Embryonic facial prominence (tissue), 1 donor: Measurements from ENCODE around the gene DDX43.
"Not testable (repeated sequence)": the region's sequence is repeated elsewhere in the genome, so short reads cannot be mapped to it uniquely, and the experiment has no call there.

ENCODE experiments used
- DNase-seq: peaks from one replicate; pipeline ENCODE4 v3.0.0-alpha.2; 2016; ENCODE audit errors: extremely low spot score

The DDX43 gene

DNA sequence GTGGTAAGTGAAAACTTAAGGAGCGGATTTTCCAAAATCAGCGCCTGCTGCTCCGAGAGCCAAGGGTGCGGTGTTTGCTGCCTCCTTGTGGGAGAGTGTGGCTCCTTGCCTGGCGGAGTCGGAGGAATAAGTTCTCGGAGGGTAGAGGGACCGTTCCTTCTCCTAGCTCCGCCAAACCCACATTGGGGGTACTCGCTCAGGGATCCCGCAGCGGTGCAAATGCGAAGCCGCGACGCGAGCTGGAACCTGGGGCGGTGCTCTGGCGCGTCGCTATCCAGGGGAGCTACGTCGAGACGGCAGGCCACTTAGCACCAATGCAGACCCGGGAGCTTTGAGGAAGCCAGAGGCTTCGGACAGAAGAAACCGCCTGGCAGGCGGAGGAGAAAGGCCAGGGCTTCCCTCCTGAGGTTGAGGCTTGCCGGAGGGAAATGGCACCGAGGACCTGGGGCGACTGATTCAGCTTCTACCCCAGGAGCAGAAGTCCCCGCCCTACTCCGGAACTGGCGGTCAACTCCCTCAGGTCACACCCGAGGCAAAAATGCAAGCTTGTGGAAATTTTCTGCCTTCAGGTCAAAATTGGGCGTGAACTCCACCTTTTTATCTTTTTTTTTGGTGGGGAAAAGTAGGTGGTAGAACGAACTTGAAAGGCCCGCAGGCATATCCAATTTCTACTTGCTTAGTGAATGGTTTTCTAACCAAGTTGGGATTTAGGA is 5.7 kb upstream of the DDX43 start:
- DNase-seq = peak; percentile 14

DNA sequence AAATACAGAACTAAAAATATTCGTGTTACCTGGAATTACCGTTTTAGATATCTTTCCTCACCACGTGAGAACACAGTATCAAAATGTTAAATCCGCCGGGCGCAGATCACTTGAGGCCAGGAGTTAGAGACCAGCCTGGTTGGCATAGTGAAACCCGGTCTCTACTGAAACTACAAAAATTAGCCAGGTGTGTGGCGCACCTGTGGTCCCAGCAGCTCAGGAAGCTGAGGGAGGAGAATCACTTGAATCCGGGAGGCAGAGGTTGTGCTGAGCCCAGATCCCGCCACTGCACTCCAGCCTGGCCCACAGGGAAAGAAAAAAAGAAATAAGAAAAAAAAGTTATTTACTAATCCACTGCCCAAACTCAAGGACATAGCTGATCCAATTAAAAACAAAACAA is 4.8 kb upstream of the DDX43 start:
- no peak for DNase-seq

DNA sequence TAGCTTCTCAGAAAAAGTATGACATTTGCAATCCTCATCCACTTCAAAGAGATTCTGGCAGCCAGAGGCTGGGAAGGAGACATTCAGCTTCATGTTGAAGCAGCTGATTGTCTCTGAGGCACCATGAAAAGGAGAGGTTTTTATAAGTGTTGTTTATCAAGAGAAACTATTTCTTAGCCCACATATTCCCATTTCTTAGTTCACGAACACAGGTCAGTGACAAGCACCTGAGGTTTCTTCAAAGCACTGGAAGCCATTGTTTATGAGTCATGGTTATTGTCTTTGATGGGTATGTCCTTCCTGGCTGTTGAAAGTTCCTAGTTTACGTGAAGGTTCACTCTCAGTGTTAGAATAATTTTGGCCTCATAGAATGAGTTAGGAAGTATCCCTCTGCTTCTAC is 3.0 kb upstream of the DDX43 start:
- no peak for DNase-seq

DNA sequence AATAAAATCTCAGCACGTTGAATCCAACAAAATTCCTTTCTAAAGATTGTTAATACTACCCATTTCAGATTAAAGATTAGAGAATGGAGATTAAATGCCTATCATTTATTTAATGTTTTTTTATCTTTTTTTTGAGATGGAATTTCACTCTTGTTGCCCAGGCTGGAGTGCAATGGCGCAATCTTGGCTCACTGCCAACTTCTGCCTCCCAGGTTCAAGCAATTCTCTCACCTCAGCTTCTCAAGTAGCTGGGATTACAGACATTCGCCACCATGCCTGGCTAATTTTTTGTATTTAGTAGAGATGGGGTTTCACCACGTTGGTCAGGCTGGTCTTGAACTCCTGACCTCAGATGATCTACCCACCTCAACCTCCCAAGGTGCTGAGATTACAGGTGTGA is 2.4 kb upstream of the DDX43 start:
- DNase-seq = not testable (repeated sequence)

DNA sequence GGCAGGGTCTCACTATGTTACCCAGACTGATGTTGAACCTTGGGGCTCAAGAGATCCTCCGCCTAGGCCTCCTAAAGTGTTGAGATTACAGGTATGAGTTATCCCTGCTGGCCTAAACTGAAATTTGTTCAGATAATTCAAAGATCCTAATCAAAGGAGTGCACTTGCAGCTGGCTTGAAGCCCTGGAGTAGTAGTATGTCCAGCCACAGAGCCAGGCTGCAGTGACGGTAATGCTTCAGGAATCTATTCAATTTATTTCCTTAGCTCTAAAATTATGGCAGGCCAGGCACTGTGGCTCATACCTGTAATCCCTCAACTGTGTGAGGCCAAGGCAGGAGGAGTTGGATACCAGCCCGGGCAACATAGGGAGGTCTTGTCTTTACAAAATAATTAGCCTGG is 1.4 kb upstream of the DDX43 start:
- no peak for DNase-seq

DNA sequence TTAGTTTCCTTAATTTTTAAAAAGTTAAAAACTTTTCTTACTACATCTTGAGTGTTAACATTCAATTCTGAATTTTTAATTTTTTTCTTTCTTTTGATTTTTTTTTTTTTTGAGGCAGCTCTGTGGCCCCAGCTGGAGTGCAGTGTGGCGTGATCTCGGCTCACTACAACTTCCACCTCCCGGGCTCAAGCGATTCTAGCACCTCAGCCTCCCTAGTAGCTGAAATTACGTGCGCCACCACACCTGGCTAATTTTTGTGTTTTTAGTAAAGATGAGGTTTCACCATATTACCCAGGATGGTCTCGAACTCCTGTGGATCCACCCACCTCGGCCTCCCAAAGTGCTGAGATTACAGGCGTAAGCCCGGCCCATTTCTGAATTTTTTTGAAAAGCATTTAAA is 1.2 kb downstream of the DDX43 start:
- DNase-seq = no peak

DNA sequence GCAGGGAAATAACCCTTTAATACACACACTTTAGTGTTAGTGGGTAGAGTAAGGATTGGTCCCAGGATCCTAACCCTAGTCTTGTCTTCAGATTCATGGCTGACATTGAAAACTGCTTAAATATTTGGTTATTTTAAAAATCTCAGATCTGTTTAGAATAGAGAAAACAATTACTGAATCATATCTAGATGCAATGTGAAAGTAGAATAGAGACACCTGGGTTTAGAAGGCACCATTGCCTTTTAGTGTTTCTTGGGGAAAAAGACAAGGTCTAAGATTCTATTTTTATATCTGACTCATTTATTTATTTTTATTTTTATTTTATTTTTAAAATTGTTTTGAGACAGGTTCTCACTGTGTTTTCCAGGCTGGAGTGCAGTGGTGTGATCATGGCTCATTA is 6.0 kb downstream of the DDX43 start:
- DNase-seq = no peak

DNA sequence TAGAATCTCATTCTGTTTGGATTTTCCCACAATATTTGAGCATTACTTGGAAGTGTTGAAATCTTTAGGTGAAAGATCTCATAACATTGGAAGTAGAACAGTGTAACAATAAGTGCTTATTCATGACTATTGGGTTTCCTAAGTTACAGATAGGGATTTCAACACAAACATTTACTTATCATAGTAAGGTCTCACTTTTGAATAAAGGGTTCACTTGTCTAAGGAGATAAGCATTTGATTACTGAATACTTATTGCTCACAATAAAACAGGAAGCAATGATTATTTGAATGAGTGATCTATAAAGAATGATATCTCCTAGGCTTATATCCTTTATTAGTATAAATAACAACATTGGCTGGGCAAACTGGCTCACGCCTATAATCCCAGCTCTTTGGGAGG is 14.8 kb downstream of the DDX43 start:
- DNase-seq = no peak

DNA sequence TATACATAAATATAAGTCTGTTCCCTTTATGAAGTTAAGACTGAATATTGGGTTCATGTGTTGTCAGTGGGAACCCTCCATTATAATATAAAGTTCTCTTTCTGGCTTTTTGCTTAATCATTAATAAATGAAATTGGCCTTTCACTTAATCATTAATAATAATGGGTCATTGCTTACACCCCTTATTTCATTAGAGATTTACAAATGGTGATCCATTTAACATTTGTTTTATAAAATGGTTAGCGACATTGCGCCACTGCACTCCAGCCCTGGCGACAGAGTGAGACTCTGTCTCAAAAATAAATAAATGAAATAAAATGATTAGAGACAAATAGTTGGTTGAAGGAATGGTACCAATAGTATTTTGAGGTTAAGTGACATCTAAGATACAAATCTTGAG is 18.5 kb downstream of the DDX43 start:
- DNase-seq = no peak

DNA sequence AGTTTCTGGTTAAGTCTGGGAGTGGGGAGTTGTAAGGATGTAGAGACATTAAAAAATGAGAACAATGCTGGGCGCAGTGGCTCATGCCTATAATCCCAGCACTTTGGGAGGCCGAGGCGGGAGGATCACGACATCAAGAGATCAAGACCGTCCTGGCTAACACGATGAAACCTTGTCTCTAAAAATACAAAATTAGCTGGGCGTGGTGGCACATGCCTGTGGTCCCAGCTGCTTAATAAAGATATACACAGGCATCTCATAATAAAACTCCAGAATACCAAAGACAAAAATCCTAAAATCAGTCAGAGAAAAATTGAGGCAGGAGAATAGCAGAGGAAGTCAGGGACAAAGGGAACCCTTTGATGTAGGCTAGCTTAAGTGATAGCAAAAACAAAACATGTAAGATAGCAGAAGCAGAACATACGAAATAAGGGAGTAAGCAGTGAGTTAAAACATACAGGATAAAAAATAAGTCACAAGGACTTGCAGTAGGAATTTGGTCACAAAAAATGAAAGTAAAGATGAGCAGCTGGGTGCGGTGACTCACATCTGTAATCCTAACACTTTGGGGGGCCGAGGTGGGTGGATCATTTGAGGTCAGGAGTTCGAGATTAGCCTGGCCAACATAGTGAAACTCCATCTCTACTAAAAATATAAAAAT is 23.6 kb downstream of the DDX43 start:
- DNase-seq = no peak

DNA sequence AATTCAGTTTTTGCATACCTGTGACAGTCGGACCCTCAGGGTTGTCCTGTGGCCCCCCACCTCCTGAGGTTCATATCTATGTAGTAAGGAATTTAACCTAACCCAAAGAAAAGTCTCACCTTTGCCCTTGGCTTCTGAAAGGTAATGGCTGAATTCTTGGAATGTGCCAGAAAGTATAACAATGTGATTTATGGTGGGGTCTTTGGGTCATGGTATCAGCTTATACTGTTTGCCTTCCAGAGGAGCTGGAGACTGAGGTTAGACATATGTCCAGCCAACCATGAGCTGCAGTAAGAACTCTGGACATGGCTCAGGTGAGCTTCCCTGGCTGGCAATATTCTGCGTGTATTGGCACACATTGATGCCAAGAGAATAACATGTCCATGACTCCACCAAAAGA is 26.9 kb downstream of the DDX43 start:
- DNase-seq = no peak

DNA sequence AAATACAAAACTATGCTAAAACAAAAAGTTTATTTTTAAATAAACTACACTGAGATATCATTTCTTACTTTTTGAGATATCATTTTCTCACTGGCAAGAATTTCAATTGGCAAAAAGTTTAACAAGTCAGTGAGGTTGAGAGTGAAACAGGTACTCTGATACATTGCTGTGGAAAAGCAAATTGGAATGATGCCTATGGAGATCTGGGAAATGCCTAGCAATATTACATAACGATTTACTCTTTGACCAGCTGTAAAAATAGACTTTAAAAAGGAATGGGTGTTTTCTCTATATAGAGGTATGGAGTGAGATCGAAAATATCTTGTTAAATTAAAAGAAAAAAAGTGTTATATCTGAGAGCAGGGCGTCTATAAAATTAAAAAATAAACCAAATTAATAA is 40.6 kb downstream of the DDX43 start:
- no peak for DNase-seq

DNA sequence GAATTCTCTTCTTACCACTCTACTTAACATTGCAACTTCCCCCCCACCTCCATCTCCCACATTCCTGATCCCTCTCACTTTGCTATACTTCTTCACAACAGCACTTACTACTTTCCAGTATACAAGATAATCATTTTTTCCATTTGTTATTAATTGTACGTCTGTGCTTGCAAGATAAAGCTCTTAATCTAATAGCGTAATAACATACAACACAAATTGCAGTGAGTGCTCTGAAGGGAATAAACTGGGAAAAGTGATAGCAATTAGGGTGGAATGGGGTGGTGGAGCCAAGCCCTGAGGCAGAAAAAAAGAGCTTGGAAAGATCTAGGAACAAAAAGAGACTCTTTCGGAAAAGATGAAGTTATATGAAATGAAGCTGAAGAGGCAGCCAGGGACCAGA is 48.9 kb downstream of the DDX43 start:
- DNase-seq = no peak

DNA sequence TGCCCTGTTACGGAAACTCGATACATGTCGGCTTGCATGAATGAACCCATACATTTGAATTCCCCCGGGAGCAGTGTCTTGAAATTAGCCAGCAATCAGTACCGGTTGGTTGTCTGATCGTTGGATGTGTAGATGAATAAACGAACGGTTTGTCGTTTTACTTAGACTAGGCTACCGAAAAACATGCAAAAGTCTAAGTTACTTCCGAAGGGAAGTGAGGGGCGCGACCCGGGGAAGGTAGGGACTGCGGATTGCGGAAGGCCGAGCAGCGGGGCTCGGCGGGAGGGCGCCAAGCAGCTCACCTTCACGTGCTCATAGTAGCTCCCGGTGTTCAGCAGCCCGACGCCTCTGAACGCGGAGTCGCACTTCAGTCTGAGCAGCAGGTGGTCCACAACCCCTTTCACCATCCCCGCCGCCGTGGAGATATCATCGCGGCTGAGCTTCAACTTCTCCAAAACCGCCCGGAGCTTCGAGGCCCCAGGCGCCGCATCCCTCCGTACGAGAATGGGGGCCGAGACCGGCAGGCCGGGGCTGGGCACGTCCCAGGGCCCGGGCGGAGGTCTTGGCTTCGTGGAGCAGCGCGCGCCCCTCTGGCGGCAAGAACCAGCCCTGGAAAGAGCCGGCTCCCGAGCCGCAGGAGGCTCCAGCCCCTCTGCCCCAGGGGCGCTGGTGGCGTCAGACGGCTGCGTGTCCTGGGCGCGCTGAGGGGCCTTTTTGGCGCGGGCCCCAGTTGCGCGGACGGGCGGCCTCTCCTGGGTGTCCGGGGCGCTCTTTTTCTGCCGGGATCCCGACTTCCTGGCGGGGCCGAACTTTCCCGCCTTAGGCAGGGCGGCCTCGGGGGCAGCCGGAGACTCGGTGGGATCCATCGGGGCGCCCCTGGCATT is 56.8 kb downstream of the DDX43 start:
- DNase-seq = peak; percentile 13

DNA sequence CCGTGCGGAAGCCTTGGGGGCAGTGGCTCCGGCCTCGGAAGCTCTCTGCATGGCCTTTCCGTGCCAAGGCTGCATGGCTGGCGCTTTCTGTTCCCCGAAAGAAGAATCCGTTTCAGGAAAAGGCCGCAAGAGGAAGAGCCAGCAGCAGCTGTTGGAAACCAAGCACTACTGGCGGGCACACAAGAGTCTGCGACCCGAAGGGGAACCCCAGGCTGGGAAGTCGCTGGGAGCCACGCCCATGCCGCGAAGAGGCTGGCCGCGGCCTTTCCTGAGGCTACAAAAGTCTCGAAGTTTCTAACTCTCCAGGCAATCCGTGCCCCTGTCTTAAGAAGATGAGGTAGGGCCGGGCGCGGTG is 57.5 kb downstream of the DDX43 start, which contains the start of gene CGAS:
CGAS (minus strand) TSS at position 191 of the 355 bp plus-strand sequence; CDS start at position 75, 116 bp downstream.
- peak; percentile 25 for DNase-seq

DNA sequence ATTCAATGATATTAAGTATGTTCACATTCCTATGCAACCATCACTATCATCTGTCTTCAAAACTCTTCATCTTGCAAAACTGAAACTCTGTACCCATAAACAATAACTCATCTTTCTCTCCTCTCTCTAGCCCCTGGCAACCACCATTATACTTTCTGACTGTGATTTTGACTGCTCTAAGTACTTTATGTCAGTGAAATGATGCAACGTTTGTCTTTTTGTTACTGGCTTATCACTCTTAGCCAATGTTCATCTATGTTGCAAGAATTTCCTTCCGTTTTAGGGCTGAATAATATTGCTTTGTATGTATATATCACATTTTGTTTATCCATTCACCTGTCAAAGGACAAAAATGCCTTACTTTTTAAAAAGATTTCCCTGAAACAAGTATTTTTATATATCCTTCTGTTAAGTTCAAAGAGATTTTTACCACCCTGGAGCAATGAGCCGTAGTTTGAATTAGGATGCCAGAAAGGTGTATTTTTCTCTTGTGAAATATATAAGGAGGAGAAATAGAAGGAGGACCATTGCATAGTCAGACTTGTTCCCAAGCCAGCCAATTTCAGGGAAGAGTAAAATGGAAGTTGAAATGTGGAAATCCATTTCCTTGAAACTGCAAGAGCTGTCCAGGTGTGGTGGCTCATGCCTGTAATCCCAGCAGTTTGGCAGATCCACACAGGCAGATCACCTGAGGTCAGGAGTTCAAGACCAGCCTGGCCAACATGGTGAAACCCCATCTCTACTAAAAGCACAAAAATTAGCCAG is 61.4 kb downstream of the DDX43 start:
- DNase-seq = no peak

DNA sequence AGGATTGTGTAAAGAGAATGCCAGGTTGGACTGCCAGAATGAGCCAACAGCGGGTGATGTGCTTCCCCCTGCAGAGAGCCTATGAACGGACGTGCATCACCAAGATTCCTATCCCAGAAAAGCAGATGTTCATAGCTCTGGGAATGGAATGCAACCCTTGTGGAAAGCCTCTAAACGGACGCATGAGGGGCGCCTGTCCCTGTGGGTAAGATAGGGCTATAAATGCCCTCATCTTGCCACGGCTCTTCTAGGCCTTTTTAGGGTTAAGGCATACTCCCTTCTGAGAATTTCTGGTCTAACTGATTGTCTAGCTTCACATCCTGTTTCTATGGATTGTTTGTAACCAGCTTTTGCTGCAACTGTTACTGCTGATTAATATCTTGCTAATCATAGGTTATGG is 64.8 kb downstream of the DDX43 start:
- DNase-seq = not testable (repeated sequence)

DNA sequence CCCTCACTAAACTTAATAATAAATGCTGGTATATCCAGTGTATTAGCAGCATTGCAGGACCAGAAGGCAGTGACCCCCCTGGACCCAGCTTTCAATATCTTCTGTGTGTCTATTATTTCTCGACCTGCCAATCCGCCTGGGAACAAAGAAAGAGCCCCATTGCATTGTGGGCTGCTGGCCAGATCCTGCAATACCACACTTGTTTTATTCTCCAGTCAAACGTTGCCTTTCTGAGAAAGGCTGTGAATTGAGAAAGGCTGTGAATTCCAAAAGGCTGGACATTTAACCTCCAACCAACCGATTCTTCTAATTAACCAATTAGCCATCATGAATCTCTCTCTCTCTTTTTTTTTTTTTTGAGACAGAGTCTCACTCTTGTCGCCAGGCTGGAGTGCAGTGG is 65.4 kb downstream of the DDX43 start:
- no peak for DNase-seq

DNA sequence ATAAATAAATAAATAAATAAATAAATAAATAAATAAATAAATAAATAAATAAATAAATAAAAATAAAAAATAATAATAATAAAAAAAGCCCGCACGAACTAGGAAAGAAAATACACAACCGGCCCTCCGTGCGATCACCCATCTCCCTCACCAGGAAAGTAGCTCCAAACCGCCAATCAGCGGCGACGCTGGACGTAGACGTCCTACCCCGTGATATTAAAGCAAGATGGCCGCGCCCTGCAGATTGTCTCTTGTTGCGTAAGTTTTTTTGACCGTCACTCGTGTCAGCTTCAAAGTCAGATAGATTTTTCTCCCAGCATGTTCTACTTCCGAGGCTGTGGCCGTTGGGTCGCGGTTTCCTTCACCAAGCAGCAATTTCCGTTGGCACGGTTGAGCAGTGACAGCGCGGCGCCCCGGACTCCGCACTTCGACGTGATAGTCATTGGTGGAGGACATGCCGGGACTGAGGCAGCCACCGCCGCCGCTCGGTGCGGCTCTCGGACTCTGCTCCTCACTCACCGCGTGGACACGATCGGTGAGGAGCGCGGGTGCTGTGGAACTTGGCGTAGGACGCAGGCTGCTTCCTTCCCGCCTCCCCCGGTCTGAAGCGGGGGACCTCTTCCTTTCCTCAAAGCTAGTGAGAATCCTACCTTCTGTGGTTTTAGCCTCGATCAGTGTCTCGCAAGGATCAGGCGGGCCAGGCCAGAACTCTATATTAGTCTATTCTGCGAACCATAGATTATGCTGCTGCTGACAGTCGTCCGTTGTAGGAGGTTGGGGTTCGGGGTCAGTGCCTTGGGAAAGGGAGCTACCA is 67.1 kb downstream of the DDX43 start, which contains the start of gene MTO1:
MTO1 (plus strand) TSS at position 201 of the 814 bp plus-strand sequence; CDS start at position 319, 118 bp downstream.
- DNase-seq = peak; percentile 76
